ENCODE measurements around the gene CILP2. TPM values are rescaled to one million over a fixed set of nuclear protein-coding genes. Genes with fewer than 3 reads are reported as not detected.

The CILP2 gene
- total RNA-seq, 1 donor from 2014 or later: 0.98 TPM

DNA sequence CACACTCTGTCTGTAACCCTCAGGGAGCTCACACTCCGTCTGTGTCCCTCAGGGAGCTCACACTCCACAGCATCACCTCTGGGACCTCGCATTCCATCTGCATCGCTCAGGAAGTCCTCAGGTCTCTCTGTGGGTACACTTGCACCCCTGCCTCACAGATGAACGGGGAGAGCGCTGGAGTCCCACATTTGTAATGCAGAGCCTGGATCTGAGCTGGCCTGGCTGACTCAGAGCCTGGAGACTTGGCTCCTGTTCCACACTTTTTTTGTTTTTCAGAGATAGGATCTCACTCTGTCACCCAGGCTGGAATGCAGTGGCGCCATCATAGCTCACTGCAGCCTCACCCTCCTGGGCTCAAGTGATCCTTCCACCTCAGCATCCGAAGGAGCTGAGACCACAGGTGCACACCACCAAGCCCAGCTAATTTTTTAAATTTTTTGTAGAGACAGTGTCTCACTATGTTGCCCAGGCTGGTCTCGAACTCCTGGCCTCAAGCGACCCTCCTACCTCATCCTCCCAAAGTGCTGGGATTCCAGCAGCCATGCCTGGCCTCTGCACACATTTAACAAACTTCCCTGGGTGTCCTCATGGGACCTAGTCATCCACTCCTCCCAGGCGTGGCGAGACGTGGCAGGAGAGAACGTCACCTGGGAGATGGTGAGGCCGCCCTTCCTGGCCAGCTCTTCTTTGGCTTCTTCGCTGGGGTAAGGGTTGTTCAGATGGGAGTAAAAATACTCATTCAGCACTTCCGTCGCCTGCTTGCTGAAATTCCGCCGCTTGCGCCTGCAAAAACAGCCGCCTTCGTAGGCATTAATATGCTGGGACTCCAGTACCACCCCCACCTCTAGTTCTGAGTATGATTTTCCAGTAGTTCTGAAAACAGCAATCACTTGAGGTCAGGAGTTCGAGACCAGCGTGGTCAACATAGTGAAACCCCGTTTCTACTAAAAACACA is 31.0 kb downstream of the CILP2 start:
- Histone ChIP-seq H3K4me3 (no peak overlapping the region), H3K27ac (no peak overlapping the region), H3K36me3 (no peaks in the 10 kb centered on the region), H3K4me1 (no peaks in the 10 kb centered on the region), H3K27me3 (no peaks in the 10 kb centered on the region), H3K9me3 (no peaks in the 10 kb centered on the region)
- TF ChIP-seq, protein P1, sequence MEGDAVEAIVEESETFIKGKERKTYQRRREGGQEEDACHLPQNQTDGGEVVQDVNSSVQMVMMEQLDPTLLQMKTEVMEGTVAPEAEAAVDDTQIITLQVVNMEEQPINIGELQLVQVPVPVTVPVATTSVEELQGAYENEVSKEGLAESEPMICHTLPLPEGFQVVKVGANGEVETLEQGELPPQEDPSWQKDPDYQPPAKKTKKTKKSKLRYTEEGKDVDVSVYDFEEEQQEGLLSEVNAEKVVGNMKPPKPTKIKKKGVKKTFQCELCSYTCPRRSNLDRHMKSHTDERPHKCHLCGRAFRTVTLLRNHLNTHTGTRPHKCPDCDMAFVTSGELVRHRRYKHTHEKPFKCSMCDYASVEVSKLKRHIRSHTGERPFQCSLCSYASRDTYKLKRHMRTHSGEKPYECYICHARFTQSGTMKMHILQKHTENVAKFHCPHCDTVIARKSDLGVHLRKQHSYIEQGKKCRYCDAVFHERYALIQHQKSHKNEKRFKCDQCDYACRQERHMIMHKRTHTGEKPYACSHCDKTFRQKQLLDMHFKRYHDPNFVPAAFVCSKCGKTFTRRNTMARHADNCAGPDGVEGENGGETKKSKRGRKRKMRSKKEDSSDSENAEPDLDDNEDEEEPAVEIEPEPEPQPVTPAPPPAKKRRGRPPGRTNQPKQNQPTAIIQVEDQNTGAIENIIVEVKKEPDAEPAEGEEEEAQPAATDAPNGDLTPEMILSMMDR (IDR thresholded peaks at IDR 0.05): no peak
- TF ChIP-seq POLR2AphosphoS5 (IDR thresholded peaks at IDR 0.05; ENCODE audit: insufficient read depth in 1 of 2, low read depth in 1 of 2): no peak
- TF ChIP-seq POLR2A (IDR thresholded peaks at IDR 0.05): no peak
- intact Hi-C loops (cut with DNase I): no loop called here
- no peak for DNase-seq (ENCODE audit: extremely low spot score in 2 of 2)

DNA sequence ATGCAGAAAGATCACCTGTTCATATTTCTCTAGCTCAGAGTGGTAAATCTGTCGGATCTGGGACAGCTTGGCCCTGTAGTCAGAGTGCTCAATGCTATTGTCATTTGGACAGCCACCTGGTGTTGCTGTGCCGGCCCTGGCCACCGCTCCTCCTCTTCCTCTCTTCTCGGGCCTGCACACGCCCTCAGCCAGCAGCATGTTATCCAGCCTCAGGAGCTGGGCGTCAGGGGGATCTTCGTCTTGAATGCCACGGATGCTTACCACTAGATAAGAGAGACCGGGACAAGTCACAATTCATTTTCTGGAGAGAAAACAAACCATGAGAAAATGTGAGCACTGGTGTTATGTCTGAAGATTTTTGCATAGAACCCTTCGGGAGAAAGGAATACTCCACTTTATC is 32.5 kb downstream of the CILP2 start:
- intact Hi-C loops (cut with DNase I): no loop called here
- TF ChIP-seq POLR2A (IDR thresholded peaks at IDR 0.05) (no peak), POLR2AphosphoS5 (IDR thresholded peaks at IDR 0.05; ENCODE audit: insufficient read depth in 1 of 2, low read depth in 1 of 2) (no peak)
- TF ChIP-seq, protein P1 (IDR thresholded peaks at IDR 0.05): no peak
- Histone ChIP-seq H3K27ac (no peak overlapping the region), H3K9me3 (no peaks in the 10 kb centered on the region), H3K4me3 (no peak overlapping the region), H3K27me3 (no peaks in the 10 kb centered on the region), H3K4me1 (no peaks in the 10 kb centered on the region), H3K36me3 (no peaks in the 10 kb centered on the region)
- no peak for DNase-seq (ENCODE audit: extremely low spot score in 2 of 2)

DNA sequence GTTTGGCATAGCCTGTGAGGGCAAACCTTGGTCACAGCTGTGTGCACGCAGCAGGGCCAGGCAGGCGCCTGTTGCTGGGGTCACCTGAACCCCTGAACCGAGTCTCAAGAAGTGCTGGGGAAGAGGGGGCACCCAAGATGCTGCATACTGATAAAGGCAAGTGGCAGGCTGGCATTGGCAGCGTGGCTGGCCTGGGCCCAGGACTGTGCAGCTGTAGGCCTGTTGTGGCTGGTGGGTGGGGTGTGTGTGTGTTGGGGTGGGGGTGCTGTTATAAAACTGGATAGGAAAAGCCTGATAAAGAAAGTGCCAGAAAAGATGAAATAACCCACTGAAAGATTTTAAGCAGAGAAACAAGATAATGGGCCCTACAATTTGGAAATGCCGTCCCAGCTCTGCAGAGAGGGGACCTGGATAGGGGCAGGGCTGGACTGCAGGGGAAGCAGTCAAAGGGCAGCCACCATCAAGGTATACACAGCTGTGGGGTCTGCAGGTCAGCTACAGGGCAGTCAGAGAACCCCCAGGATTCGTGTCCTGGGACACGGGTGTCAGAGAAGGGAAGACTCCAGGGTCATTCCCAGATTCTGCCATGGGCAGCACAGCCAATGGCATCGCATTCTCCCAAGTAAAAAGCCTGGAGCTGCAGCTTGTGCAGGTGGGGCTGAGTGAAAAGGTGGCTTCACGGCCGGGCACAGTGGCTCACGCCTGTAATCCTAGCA is 33.2 kb downstream of the CILP2 start:
- no peaks in the 10 kb centered on the region for H3K36me3 ChIP-seq
- no peak for DNase-seq (ENCODE audit: extremely low spot score in 2 of 2)
- TF ChIP-seq, protein P1 (IDR thresholded peaks at IDR 0.05): no peak
- TF ChIP-seq POLR2A (IDR thresholded peaks at IDR 0.05) (no peak), POLR2AphosphoS5 (IDR thresholded peaks at IDR 0.05; ENCODE audit: insufficient read depth in 1 of 2, low read depth in 1 of 2) (no peak)
- no peak overlapping the region for H3K27ac ChIP-seq
- intact Hi-C loops (cut with DNase I): no loop called here
- no peaks in the 10 kb centered on the region for H3K9me3 ChIP-seq
- H3K27me3 ChIP-seq: no peaks in the 10 kb centered on the region
- no peak overlapping the region for H3K4me3 ChIP-seq
- H3K4me1 ChIP-seq: no peaks in the 10 kb centered on the region

DNA sequence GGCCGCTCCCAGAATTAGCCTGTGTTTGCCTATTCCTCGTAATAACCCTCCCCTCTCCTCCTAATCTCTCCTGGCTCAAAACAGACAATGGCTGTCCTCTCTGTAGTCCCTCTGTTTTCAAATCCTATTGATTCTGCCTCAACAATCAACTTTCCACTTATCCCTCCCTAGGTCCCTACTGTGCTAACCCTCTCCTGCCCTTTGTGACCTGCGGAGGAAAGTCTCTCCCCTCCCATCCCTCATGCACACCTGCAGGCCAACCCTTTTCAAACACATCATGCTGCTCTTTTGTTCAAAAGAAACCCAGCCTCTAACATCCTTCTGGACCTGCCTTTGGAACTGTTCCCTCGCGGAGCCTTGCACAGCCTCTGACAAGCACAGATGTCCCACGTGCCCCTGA is 37.3 kb downstream of the CILP2 start:
- no peaks in the 10 kb centered on the region for H3K27me3 ChIP-seq
- H3K9me3 ChIP-seq: no peaks in the 10 kb centered on the region
- H3K27ac ChIP-seq: no peak overlapping the region
- H3K4me3 ChIP-seq: no peak overlapping the region
- no peaks in the 10 kb centered on the region for H3K36me3 ChIP-seq
- no peak for DNase-seq (ENCODE audit: extremely low spot score in 2 of 2)
- no peaks in the 10 kb centered on the region for H3K4me1 ChIP-seq
- TF ChIP-seq POLR2AphosphoS5 (IDR thresholded peaks at IDR 0.05; ENCODE audit: insufficient read depth in 1 of 2, low read depth in 1 of 2) (no peak), POLR2A (IDR thresholded peaks at IDR 0.05) (no peak)
- TF ChIP-seq, protein P1 (IDR thresholded peaks at IDR 0.05): no peak
- intact Hi-C loops (cut with DNase I): no loop called here
